Ectodermal cell (in vitro differentiated cells): ENCODE results near the gene DCUN1D2.
"Not testable (repeated sequence)": the region's sequence is repeated elsewhere in the genome, so short reads cannot be mapped to it uniquely, and the experiment has no call there.

Experiments
- H3K27ac ChIP-seq: 2 replicates; pipeline ENCODE4 v1.7.0; 2013; ENCODE audit warnings: mild to moderate bottlenecking, low read depth, low read length; ENCODE audit not compliant: insufficient read depth, poor library complexity, severe bottlenecking
- H3K27me3 ChIP-seq: 2 replicates; pipeline ENCODE4 v1.7.0; 2013; ENCODE audit warnings: mild to moderate bottlenecking, low read length; ENCODE audit not compliant: insufficient read depth, control insufficient read depth, poor library complexity, severe bottlenecking
- H3K36me3 ChIP-seq: one replicate; pipeline ENCODE4 v1.7.0; 2013; ENCODE audit warnings: low read length; ENCODE audit not compliant: control insufficient read depth, insufficient read depth
- H3K4me1 ChIP-seq: one replicate; pipeline ENCODE4 v1.7.0; 2013; ENCODE audit warnings: low read length; ENCODE audit not compliant: control insufficient read depth, insufficient read depth
- H3K4me3 ChIP-seq: 2 replicates; pipeline ENCODE4 v1.7.0; 2013; ENCODE audit warnings: low read depth, low read length, control low read depth; ENCODE audit not compliant: insufficient read depth
- H3K9me3 ChIP-seq: 2 replicates; pipeline ENCODE4 v1.7.0; 2013; ENCODE audit warnings: mild to moderate bottlenecking, low read length, moderate library complexity; ENCODE audit not compliant: control insufficient read depth
- WGBS, 2 experiments: methylation state at CpG; one replicate each; pipeline ENCODE4 v1.1.7; 2013; ENCODE audit warnings: missing lambda C conversion rate in 2 of 2; 5-methylcytosine and 5-hydroxymethylcytosine counted together

Gene DCUN1D2

DNA sequence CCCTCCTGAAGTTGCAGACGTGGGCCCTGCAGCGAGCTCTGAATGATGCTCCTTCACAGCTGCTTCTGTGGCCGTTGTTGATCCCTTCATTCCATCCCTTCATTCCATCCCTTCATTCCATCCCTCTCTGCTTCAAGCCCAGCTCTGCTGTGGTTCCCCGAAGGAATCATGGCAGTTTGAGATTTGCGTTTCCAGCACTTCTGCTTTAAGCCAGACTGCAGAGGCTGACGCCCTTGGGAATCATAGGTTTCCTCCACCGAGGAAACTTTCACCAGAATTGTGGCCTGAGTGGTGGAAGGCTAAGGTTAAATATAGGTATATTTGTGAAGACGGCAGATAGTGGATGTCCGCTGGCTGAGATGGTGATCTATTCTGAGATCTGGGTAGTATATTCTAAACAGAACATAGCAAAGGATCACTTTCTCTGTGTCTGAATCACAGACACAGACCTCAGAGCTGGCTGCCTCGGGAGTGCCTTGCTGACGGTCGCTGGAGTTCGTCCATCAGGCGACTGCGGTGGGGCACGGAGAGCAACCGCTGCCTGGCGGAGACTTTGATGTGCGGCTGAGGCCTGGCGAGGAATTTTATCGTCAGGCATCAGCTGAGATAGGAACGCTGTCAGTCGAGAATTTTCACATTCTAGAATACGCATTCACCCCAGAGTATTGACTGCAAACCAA lies 42.8 kb upstream of the DCUN1D2 start:
- 93 to 95% methylated on average over 24 of the region's 24 CpGs for WGBS, 2 experiments
- Histone ChIP-seq H3K4me3 (no peak overlapping the region), H3K36me3 (no peaks in the 10 kb centered on the region), H3K9me3 (no peaks in the 10 kb centered on the region), H3K27ac (no peak overlapping the region), H3K27me3 (no peaks in the 10 kb centered on the region), H3K4me1 (no peaks in the 10 kb centered on the region)

DNA sequence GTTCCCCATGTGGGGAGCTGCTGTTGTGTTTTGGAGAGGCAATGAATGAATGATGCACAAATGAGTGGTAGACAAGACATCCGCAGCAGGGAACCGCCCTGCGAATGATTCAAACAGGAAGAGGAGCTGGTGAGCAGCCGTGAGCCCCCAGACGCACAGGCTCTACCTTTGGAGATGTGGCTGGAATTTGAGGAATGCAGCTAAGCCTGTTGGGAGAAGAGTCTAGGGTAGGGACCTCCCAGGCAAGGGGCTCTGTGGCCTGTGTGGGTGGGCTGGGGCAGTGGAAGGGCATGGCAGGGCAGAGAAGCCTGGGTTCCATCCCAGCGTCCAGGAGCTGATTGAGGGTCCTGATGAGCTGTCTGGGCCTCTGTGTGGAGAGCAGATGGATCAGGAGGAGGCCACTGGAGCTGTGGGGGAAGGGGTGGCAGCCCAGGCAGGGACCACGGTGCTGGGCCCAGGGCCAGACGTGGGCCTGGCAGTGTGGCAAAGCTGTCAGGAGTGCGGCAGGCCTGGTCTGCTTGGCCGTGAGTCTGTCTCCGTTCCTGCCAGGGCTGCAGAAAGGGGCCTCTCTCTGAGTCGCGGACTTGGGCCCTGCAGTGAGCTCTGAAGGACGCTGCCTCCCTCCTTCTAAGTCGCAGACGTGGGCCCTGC lies 41.8 kb upstream of the DCUN1D2 start:
- 87 to 90% methylated on average over 16 of the region's 16 CpGs for WGBS, 2 experiments
- no peaks in the 10 kb centered on the region for H3K4me1 ChIP-seq
- no peaks in the 10 kb centered on the region for H3K9me3 ChIP-seq
- H3K36me3 ChIP-seq, result no peaks in the 10 kb centered on the region
- no peaks in the 10 kb centered on the region for H3K27me3 ChIP-seq
- no peak overlapping the region for H3K4me3 ChIP-seq
- peak overlapping the region; percentile 16 for H3K27ac ChIP-seq

DNA sequence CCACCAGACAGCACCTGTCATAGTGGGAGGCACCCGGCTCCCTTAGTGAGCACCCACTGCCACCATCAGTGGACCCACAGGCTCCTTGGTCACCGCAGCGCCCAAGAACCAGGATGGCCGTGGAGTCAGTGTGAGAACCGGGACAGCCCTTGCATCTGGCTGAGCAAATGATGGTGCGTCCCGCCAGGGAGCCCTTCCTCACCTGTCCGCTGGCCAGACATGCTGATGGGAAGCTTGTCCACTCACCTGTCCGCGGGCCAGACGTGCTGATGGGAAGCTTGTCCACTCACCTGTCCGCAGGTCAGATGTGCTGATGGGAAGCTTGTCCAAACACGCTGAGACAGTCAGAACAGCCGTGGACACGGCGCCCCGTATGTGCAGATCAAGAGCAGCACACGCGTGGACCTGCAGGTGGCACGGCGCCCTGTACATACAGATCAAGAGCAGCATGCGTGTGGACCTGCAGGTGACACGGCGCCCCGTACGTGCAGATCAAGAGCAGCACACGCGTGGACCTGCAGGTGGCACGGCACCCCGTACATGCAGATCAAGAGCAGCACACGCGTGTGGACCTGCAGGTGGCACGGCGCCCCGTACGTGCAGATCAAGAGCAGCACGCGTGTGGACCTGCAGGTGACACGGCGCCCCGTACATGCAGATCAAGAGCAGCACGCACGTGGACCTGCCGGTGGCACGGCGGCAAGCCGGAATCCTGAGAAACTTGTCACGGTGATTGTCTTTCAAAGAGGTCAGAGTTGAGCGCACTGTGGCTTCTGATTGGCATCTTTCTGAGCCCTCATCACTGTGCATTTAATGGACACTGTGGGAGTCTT lies 40.7 kb upstream of the DCUN1D2 start:
- no peaks in the 10 kb centered on the region for H3K36me3 ChIP-seq
- H3K9me3 ChIP-seq, result no peaks in the 10 kb centered on the region
- no peak overlapping the region for H3K4me3 ChIP-seq
- no peaks in the 10 kb centered on the region for H3K4me1 ChIP-seq
- WGBS, 2 experiments, result 96 to 97% methylated on average over 49 of the region's 49 CpGs
- H3K27me3 ChIP-seq, result no peaks in the 10 kb centered on the region
- H3K27ac ChIP-seq, result no peak overlapping the region

DNA sequence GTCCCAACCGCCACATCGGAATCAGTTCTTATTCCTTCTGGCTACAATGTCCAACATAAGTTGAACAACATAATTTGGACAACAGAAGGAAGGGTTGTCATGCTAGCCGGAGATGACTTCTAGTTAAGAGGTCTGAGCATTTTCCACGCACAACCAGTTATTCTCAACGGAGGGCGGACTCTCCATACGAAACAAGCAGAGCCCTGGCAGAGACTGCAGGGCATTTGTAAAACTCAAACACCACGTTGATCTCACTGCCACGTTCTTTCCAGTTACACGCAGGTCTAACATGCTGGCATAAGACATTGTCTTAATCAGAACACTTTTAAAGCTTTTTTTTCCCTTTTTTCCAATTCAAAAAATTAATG lies 38.3 kb upstream of the DCUN1D2 start:
- Histone ChIP-seq H3K36me3 (peaks cover 7% of the 10 kb centered on the region), H3K27me3 (no peaks in the 10 kb centered on the region), H3K9me3 (no peaks in the 10 kb centered on the region), H3K27ac (no peak overlapping the region), H3K4me1 (no peaks in the 10 kb centered on the region), H3K4me3 (no peak overlapping the region)
- WGBS, 2 experiments, result 93 to 94% methylated on average over 10 of the region's 10 CpGs

DNA sequence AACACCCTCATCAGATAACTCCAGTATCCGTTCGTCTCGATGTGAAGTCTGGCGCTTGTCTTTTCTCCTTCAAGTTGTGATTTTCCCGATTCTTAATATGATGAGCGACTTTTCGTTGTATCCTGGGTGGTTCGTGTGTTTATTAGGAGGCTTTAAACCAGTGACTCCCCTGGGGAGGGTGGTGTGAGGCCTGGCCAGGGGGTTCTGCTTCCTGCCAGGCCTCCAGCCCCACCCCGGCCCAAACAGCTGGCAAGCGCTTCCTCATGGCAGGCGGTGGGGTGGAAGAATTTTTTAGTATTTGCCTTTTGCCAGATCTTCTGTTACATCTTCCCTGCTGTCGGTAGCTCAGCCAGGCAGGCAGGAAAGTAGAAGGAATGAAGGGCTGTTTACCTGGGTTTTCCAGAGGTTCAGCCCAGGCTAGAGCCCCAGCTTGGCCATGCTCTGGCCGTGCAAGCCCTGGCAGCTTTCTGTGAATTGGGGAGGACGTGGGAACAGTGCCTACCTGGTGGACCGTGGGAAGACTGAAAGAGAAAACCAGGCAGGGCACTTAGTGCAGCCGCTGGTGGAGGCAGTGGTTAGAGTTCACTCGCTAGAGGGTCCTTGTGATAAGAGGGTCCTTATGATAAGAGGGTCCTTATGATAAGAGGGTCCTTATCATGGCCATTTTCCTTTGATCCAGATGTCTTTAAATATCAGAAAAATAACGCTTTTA lies 37.7 kb upstream of the DCUN1D2 start:
- Histone ChIP-seq H3K4me3 (no peak overlapping the region), H3K27me3 (no peaks in the 10 kb centered on the region), H3K36me3 (peaks cover 7% of the 10 kb centered on the region), H3K9me3 (no peaks in the 10 kb centered on the region), H3K4me1 (no peaks in the 10 kb centered on the region), H3K27ac (no peak overlapping the region)
- WGBS, 2 experiments, result 95 to 97% methylated on average over 18 of the region's 18 CpGs

DNA sequence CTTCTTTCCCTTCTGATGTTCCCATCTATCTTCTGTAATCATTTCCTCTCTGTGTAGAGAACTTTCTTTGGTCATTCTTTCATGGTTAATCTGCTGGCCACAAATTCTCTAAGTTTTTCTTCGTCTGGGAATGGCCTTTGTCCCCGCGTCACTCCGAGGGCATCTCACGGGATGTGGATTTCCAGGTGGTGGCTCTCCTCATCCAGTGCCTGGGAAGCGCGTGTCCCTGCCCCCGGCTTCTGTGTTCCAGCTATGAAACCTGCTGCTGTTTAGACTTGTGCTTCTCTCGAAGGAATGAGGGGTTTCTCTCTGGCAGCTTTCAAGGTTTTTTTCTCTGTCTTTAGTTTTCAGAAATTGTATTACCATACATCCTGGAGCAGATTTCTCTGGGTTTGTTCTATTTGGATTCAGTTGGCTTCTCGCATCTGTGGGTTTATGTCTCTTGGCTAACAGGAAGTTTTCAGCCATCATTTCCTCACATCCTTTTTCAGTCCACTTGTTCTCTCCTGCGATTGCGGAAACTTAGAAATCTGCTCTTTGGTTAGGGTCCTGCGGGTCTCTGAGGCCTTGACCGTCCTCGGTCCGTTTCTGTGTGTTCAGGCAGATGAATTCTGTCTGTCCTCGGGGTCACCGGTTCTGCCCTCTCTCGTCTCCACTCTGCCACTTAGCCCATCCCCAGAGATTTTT lies 36.9 kb upstream of the DCUN1D2 start:
- peaks cover 7% of the 10 kb centered on the region for H3K36me3 ChIP-seq
- no peak overlapping the region for H3K27ac ChIP-seq
- H3K4me1 ChIP-seq, result no peaks in the 10 kb centered on the region
- H3K4me3 ChIP-seq, result no peak overlapping the region
- H3K9me3 ChIP-seq, result no peaks in the 10 kb centered on the region
- 93 to 94% methylated on average over 18 to 19 of the region's 19 CpGs for WGBS, 2 experiments
- no peaks in the 10 kb centered on the region for H3K27me3 ChIP-seq

DNA sequence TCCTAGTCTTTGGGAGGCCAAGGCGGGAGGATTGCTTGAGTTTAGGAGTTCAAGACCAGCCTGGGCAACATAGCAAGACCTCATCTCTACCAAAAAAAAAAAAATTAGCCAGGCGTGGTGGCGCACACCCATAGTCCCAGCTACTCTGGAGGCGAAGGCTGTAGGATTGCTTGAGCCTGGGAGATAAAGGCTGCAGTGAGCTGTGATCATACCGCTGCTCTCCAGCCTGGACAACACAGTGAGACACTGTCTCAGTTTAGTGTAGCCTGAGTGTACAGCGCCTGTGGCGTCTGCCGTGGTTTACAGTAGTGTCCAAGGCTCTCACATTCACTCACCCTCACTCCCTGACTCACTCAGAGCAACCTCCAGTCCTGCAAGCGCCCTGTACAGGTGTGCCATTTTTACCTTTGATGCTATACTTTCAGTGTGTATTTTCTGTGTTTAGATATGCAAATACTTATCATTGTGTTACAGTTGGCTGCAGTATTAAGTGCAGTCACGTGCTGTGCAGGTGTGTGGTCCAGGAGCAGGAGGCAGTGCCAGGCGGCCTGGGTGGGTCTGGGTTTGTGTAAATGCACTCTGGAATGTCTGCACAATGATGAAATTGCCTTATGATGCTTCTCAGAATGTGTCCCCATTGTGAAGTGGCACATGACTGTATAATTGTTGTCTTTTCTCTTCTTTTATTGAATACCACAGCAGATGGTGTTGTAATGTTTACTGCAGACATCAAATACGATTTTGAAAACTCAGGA lies 36.1 kb upstream of the DCUN1D2 start:
- Histone ChIP-seq H3K27ac (no peak overlapping the region), H3K9me3 (no peaks in the 10 kb centered on the region), H3K36me3 (peaks cover 12% of the 10 kb centered on the region), H3K4me1 (no peaks in the 10 kb centered on the region), H3K27me3 (no peaks in the 10 kb centered on the region), H3K4me3 (no peak overlapping the region)
- WGBS, 2 experiments, result 94 to 95% methylated on average over 12 of the region's 12 CpGs

DNA sequence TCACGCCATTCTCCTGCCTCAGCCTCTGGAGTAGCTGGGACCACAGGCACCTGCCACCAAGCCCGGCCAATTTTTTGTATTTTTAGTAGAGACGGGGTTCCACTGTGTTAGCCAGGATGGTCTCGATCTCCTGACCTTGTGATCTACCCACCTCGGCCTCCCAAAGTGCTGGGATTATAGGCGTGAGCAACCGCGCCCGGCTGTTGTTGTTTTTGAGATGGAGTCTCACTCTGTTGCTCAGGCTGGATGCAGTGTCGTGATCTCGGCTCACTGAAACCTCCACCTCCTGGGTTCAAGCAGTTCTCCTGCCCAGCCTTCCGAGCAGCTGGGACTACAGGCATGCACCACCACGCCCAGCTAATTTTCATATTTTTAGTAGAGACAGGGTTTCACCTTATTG lies 31.9 kb upstream of the DCUN1D2 start:
- H3K4me3 ChIP-seq, H3K27ac ChIP-seq, H3K9me3 ChIP-seq, H3K27me3 ChIP-seq, H3K4me1 ChIP-seq: not testable (repeated sequence)
- WGBS, 2 experiments, result 87 to 89% methylated on average over 13 of the region's 13 CpGs
- H3K36me3 ChIP-seq, result peaks cover 17% of the 10 kb centered on the region

DNA sequence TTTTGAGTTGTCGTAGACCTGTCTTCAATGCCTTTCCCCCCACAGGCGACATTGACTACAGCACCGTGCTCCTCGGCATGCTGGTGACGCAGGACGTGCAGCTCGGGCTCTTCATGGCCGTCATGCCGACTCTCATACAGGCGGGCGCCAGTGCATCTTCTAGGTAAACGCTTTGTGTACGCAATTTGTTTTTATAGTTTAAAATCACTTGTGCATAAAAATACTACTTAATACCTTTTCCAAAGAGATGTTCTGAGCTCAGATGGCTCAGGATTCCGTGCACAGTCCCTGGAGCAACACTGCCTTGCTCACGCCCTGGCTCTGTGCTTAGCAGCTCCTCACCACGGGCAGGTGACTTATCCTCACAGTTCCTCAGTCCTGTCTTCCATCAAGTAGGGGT lies 30.1 kb upstream of the DCUN1D2 start:
- 89 to 90% methylated on average over 16 of the region's 16 CpGs for WGBS, 2 experiments
- Histone ChIP-seq H3K36me3 (peaks cover 17% of the 10 kb centered on the region), H3K27ac (no peak overlapping the region), H3K4me1 (no peaks in the 10 kb centered on the region), H3K4me3 (no peak overlapping the region), H3K27me3 (no peaks in the 10 kb centered on the region), H3K9me3 (no peaks in the 10 kb centered on the region)
